CD4-positive, alpha-beta T cell (primary cell): Measurements from ENCODE around the gene ACLY. TPM values are rescaled to one million over a fixed set of nuclear protein-coding genes. Genes with fewer than 3 reads are reported as not detected.

Experiments
- ATAC-seq: fragments of 200-7000 bp; cut with Tn5 transposase; one replicate; pipeline ENCODE4 v1.10.0; 2022; ENCODE audit warnings: mild to moderate bottlenecking; ENCODE audit not compliant: poor library complexity
- CTCF ChIA-PET: fragments of 350-600 bp; sonication (Branson Sonifier 250); formaldehyde crosslinking; loops from one replicate; lab custom pipeline; 2021; ENCODE audit warnings: antibody characterized with exemption, inconsistent platforms; lab: Charles Lee
- POLR2A ChIA-PET: fragments of 350-600 bp; sonication (Branson Sonifier 250); formaldehyde crosslinking; loops from one replicate; lab custom pipeline; 2021; ENCODE audit warnings: antibody characterized with exemption, inconsistent platforms; lab: Charles Lee
- DNase-seq, 14 experiments: peaks; one replicate each; pipeline ENCODE4 v3.0.0-alpha.2; 2013 to 2020; ENCODE audit warnings: mixed read lengths in 2 of 14
- H3K27ac ChIP-seq, 2 donors: one replicate each; pipeline versions ENCODE4 v1.5.1 to v1.7.0; 2013; ENCODE audit warnings: low read length in 2 of 2, low read depth in 1 of 2, mild to moderate bottlenecking in 1 of 2
- H3K27me3 ChIP-seq, 2 experiments: 1 replicate in 1 of 2; 2 replicates in 1 of 2; pipeline versions ENCODE4 v1.6.1 to v1.7.0; 2013; ENCODE audit warnings: low read length in 2 of 2, control low read depth in 1 of 2, mild to moderate bottlenecking in 1 of 2, moderate library complexity in 1 of 2; ENCODE audit not compliant: insufficient read depth in 2 of 2, control insufficient read depth in 1 of 2
- H3K36me3 ChIP-seq: one replicate; pipeline ENCODE4 v1.6.1; 2013; ENCODE audit warnings: low read length, control low read depth; ENCODE audit not compliant: insufficient read depth
- H3K4me1 ChIP-seq: one replicate; pipeline ENCODE4 v1.6.1; 2013; ENCODE audit warnings: low read length, control low read depth; ENCODE audit not compliant: insufficient read depth
- H3K4me3 ChIP-seq: one replicate; pipeline ENCODE4 v1.5.1; 2013; ENCODE audit warnings: mild to moderate bottlenecking, low read length, moderate library complexity
- H3K9me3 ChIP-seq, 2 experiments: 1 replicate in 1 of 2; 2 replicates in 1 of 2; pipeline versions ENCODE4 v1.6.1 to v1.7.0; 2013; ENCODE audit warnings: low read length in 2 of 2, mild to moderate bottlenecking in 2 of 2, control low read depth in 1 of 2, moderate library complexity in 1 of 2; ENCODE audit not compliant: control insufficient read depth in 1 of 2, insufficient read depth in 1 of 2
- H3K27ac Mint-ChIP-seq: one replicate; pipeline ENCODE4 v1.8.0; 2020; ENCODE audit warnings: mixed read lengths
- H3K27me3 Mint-ChIP-seq: one replicate; pipeline ENCODE4 v1.8.0; 2021; ENCODE audit warnings: mixed read lengths
- H3K36me3 Mint-ChIP-seq: one replicate; pipeline ENCODE4 v1.8.0; 2021; ENCODE audit warnings: low read depth, mixed read lengths
- H3K4me1 Mint-ChIP-seq: one replicate; pipeline ENCODE4 v1.8.0; 2021; ENCODE audit warnings: low read depth, mixed read lengths
- H3K4me3 Mint-ChIP-seq: one replicate; pipeline ENCODE4 v1.8.0; 2020; ENCODE audit warnings: mild to moderate bottlenecking, mixed read lengths
- H3K9me3 Mint-ChIP-seq: one replicate; pipeline ENCODE4 v1.8.0; 2020; ENCODE audit warnings: mixed read lengths
- intact Hi-C, 2 experiments: fragments of 100-400 bp; cut with DNase I in 1 of 2; cut with micrococcal nuclease in 1 of 2; formaldehyde crosslinking; loops; one replicate each; pipeline versions ENCODE4 v1.15.1 to v1.9.0; 2023 to 2025; cut with DNase I, micrococcal nuclease
- total RNA-seq, 174 experiments: library from RNA in 2 of 174; stranded (reverse) in 2 of 174; gene quantifications; one replicate each; pipeline ENCODE4 v1.2.3 and lab custom pipeline; 2021 to 2026
- TF ChIP-seq, protein P1 (sequence below): fragments of 200-600 bp; IDR thresholded peaks from one replicate; pipeline ENCODE4 v1.8.0; 2022; ENCODE audit warnings: antibody characterized with exemption, mild to moderate bottlenecking

The ACLY gene
- total RNA-seq, 2 experiments from 2014 or later, result 25.9 to 28.3 TPM

DNA sequence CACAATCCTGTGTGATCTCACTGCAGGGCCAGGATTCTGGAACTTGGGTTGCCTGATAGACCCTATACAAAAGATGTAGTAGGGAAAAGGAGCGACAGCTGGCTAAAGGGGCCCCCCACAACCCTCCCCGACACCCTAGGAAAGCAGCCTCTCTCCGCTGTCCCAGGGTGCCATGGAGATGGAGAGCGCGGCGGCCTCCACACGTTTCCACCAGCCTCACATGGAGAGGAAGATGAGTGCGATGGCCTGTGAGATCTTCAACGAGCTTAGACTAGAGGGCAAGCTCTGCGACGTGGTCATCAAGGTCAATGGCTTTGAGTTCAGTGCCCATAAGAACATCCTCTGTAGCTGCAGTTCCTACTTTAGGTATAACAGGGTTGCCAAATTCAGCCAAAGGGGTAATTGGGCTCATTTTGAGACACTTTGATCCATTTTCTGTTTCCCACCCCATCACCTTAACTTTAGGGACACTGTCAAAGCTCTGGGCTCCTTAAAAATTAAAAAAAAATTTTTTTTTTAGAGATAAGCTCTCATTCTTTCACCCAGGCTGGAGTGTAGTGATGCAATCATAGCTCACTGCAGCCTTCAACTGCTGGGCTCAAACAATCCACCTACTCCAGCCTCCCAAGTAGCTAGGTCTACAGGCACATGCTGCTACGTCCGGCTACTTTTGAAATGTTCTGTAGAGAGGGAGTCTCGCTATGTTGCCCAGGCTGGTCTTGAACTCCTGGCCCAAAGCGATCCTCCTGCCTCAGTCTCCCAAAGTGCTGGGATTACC, 80.8 kb downstream of the ACLY start, which contains the start of gene KLHL10:
Gene KLHL10 (plus strand): TSS at position 65 of the 778 bp plus-strand sequence. CDS start 108 bp downstream, at position 173.
- H3K9me3 Mint-ChIP-seq, result no peaks in the 10 kb centered on the region
- no peaks in the 10 kb centered on the region for H3K27me3 Mint-ChIP-seq
- H3K27ac Mint-ChIP-seq, result peak within 1 kb of the TSS; percentile 49
- H3K4me1 ChIP-seq, result peaks cover 17% of the 10 kb centered on the region
- TF ChIP-seq, protein P1, sequence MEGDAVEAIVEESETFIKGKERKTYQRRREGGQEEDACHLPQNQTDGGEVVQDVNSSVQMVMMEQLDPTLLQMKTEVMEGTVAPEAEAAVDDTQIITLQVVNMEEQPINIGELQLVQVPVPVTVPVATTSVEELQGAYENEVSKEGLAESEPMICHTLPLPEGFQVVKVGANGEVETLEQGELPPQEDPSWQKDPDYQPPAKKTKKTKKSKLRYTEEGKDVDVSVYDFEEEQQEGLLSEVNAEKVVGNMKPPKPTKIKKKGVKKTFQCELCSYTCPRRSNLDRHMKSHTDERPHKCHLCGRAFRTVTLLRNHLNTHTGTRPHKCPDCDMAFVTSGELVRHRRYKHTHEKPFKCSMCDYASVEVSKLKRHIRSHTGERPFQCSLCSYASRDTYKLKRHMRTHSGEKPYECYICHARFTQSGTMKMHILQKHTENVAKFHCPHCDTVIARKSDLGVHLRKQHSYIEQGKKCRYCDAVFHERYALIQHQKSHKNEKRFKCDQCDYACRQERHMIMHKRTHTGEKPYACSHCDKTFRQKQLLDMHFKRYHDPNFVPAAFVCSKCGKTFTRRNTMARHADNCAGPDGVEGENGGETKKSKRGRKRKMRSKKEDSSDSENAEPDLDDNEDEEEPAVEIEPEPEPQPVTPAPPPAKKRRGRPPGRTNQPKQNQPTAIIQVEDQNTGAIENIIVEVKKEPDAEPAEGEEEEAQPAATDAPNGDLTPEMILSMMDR, result no peak
- POLR2A ChIA-PET, result no interaction called here
- peak within 1 kb of the TSS; percentile 88 for H3K4me3 Mint-ChIP-seq
- peak within 1 kb of the TSS; percentile 69 for H3K4me3 ChIP-seq
- no peaks in the 10 kb centered on the region for H3K36me3 ChIP-seq
- no peak for ATAC-seq
- peaks cover 19% of the 10 kb centered on the region for H3K4me1 Mint-ChIP-seq
- intact Hi-C loops, result no loop called here
- H3K27ac ChIP-seq, result no peak within 1 kb of the TSS
- no peaks in the 10 kb centered on the region for H3K27me3 ChIP-seq
- no peak for DNase-seq
- no peaks in the 10 kb centered on the region for H3K9me3 ChIP-seq
- peaks cover 12% of the 10 kb centered on the region for H3K36me3 Mint-ChIP-seq
- CTCF ChIA-PET, result no interaction called here

DNA sequence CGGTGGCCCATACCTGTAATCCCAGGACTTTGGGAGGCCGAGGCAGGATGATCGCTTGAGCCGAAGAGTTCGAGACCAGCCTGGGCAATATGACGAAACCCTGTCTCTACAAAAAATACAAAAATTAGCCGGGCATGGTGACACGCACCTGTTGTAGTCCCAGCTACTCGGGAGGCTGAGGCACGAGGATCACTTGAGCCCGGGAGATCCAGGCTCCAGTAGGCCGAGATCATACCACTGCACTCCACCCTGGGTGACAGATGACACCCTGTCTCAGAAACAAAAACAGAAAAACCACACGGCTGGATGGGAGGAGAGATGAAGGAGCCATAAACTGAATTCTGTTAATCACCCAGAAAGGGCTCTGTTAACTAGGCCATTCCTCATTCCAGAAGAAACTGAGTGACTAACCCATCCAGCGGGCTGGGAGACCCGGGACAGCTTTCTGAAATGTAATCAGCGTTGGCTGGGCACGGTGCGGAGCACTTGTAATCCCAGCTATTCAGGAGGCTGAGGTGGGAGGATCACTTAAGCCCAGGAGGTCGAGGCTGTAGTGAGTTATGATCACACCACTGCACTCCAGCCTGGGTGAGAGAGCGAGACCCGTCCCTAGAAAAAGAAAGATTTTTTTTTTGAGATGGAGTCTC, 82.1 kb downstream of the ACLY start:
- ChIA-PET CTCF (no interaction called here), POLR2A (interaction anchor here (2.0 to 2.2 kb wide), 2 partner anchors 25 to 28 kb away, joined by 7 to 10 read pairs; partner anchors contain the start of genes KLHL11 and P3H4)
- intact Hi-C loops, result no loop called here
- Histone ChIP-seq H3K36me3 (peaks cover 5% of the 10 kb centered on the region), H3K4me1 (peaks cover 17% of the 10 kb centered on the region), H3K9me3 (no peaks in the 10 kb centered on the region), H3K27ac (no peak overlapping the region), H3K4me3 (peak overlapping the region; percentile 69), H3K27me3 (no peaks in the 10 kb centered on the region)
- ATAC-seq (no peak), DNase-seq (no peak)
- H3K9me3 Mint-ChIP-seq, result no peaks in the 10 kb centered on the region
- H3K27ac Mint-ChIP-seq, result peak overlapping the region; percentile 49
- H3K27me3 Mint-ChIP-seq, result no peaks in the 10 kb centered on the region
- TF ChIP-seq, protein P1, result no peak
- H3K4me3 Mint-ChIP-seq, result peak overlapping the region; percentile 88
- peaks cover 22% of the 10 kb centered on the region for H3K36me3 Mint-ChIP-seq
- H3K4me1 Mint-ChIP-seq, result peaks cover 19% of the 10 kb centered on the region

DNA sequence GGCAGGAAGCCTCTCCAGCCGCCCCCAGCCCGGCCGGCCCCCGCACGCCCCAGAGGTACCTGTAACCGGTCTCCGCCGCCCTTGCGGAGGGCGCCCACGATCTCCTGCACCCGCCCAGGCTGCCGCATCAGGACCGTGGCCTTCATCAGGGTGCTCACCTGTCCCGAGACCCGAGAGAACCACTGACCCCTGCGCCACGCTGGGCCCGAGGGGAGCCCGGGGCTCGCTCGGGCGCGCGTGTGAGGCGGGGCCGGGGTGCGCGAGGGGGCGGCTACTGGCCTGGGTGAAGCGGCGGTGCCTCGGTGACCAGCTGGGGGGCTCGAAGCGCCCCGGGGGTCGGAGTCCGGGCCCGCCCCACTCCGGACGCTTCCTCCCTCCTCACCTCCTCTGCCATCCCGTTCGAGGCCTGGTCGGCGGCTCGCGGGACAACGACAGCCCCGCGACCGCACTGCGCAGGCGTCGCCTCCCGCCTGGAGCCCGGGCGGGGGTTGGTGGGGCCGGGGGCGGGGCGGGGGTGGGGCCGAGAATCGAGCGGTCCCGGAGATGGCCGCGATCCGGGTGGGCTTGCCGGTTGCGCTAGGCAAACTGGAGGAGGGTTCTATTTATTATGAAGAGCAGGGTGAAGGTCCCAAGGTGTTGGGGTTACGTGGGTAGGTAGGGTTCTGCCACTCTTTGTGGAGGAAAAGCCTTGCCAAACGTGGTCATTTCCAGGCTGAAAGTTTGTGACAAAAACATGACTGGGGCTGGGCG, 82.8 kb downstream of the ACLY start, which contains the start of gene NT5C3B:
Gene NT5C3B (minus strand): TSS at position 433 of the 750 bp plus-strand sequence. CDS start 39 bp downstream, at position 394.
- Histone ChIP-seq H3K4me1 (peaks cover 17% of the 10 kb centered on the region), H3K36me3 (peaks cover 9% of the 10 kb centered on the region), H3K27me3 (no peaks in the 10 kb centered on the region), H3K4me3 (peak within 1 kb of the TSS; percentile 69), H3K9me3 (no peaks in the 10 kb centered on the region), H3K27ac (no peak within 1 kb of the TSS)
- CTCF ChIA-PET, result no interaction called here
- POLR2A ChIA-PET, result interaction anchor here (2.0 to 2.2 kb wide), 2 partner anchors 24 to 29 kb away, joined by 7 to 10 read pairs; partner anchors contain the start of genes KLHL11 and P3H4
- H3K27me3 Mint-ChIP-seq, result no peaks in the 10 kb centered on the region
- peaks cover 27% of the 10 kb centered on the region for H3K36me3 Mint-ChIP-seq
- DNase-seq (peak; percentile 14 to 78 (median 45)), ATAC-seq (peak; percentile 79)
- peaks cover 19% of the 10 kb centered on the region for H3K4me1 Mint-ChIP-seq
- TF ChIP-seq, protein P1, result no peak
- intact Hi-C loops, result no loop called here
- no peaks in the 10 kb centered on the region for H3K9me3 Mint-ChIP-seq
- H3K4me3 Mint-ChIP-seq, result peak within 1 kb of the TSS; percentile 92
- H3K27ac Mint-ChIP-seq, result peak within 1 kb of the TSS; percentile 61
